Fibroblast of skin of left quadriceps (primary cell): ENCODE measurements around the gene SYT14.
"Not testable (repeated sequence)": the region's sequence is repeated elsewhere in the genome, so short reads cannot be mapped to it uniquely, and the experiment has no call there.

ENCODE experiments used
- DNase-seq, 2 experiments: peaks; one replicate each; pipeline ENCODE4 v3.0.0-alpha.2; 2013; ENCODE audit warnings: low read depth in 2 of 2

Gene SYT14

GRCh38 chr1:209936125-209936524 is 1.9 kb upstream of the SYT14 start:
- no peak for DNase-seq

GRCh38 chr1:209945377-209945776 is 7.4 kb downstream of the SYT14 start:
- no peak for DNase-seq

GRCh38 chr1:209948155-209948554 is 10.1 kb downstream of the SYT14 start:
- DNase-seq, result no peak

DNA sequence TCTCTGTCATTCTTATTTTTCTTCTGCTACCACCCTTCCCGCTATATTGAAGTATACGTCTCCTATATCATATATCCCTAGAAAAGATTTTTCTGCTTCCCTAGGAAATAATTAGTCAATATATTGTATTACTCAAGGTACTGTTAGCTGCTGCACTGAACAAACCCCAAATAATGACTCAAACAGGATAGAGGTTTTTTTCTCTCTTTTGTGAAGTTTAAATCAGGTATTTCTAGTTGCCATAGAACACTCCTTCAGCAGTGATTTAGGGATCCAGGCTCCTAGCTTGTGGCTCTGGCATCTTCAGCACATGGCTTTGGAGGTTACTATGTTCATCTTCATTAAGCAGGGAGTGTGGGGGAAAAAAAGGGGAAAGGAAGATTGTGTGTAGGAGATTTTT is 18.1 kb downstream of the SYT14 start:
- DNase-seq, result no peak

DNA sequence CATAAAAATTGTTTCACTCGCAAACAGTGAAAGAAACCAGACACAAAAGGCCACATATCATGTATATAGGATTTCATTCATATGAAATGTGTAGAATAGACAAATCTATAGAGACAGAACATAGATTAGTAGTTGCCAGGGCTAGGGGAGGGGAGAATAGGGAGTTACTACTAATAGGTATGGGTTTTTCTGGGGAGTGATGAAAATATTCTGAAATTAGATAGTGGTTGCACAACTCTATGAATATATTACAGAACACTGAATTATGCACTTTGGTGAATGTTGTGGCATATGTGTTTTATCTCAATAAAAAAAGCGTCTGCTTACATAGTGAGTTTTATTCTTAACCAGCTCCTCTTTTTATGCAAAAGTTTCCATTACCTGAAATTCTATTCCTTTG is 21.6 kb downstream of the SYT14 start:
- DNase-seq, result no peak

DNA sequence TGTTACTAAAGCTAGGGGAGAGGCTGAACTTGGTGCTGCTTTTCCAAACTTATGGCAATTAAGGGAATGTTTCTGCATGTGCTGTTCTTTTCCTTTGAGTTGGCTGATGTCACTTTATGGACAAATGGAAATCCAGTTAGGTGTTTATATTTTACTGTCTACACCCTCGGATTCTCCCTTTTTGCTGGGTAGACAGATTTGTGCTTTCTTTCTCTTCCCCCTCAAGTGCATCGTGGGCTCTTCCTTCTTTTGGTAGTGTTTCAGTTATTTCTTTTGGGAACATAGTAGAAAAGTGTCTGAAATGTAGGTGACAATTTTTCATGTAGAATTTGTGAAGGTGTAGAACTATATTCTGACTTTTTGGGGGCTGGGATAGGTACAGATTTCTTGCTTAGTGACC is 22.9 kb downstream of the SYT14 start:
- DNase-seq, result no peak

DNA sequence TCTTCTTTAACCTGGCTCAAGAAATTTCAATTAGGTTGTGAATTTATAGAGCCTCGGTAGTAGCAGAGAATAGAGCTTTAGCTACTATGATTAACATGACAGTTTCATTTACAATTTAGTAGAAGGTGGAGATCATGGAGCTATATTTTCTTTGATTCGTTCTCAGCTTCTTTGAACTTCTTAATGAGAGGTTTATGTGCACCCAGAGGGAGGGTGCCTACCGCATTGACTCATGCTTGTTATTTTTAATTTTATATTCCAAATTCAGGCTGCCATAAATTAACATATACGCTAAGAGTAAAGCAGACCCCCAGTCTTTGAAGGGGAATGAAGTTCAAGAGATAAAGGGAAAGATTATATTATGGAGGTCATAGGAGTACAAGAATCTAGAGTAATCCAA is 24.4 kb downstream of the SYT14 start:
- no peak for DNase-seq

DNA sequence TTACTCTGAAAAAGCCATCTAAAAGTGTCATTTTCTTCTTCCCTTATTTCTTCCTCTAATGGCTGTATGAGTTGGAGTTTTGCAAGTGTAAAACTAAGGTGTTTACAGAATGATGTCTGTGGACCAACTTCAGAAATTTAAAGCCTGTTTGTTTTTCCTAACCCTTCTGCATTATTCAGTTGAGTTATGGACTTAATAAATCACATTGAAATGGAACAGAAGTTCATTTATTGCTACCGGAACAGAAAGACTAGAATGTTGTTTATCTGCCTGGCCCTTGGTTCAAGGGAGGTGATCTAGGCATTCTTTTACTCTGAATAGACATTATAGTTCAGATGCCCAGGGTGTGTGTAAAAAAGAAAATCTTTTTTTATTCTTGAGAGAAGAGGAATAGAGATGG is 24.8 kb downstream of the SYT14 start:
- no peak for DNase-seq

- no peak for DNase-seq
Measured at GRCh38 chr1:209965996-209966395, 28.0 kb downstream of the SYT14 start.

DNA sequence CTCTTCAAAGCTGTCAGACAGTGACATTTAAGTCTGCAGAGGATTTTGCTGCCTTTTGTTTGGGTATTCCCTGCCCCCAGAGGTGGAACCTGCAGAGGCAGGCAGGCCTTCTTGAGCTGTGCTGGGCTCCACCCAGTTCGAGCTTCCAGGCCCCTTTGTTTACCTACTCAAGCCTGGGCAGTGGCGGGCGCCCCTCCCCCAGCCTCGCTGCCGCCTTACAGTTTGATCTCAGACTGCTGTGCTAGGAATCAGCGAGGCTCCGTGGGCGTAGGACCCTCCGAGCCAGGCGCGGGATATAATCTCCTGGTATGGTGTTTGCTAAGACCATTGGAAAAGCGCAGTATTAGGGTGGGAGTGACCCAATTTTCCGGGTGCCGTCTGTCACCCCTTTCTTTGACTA is 40.7 kb downstream of the SYT14 start:
- not testable (repeated sequence) for DNase-seq

DNA sequence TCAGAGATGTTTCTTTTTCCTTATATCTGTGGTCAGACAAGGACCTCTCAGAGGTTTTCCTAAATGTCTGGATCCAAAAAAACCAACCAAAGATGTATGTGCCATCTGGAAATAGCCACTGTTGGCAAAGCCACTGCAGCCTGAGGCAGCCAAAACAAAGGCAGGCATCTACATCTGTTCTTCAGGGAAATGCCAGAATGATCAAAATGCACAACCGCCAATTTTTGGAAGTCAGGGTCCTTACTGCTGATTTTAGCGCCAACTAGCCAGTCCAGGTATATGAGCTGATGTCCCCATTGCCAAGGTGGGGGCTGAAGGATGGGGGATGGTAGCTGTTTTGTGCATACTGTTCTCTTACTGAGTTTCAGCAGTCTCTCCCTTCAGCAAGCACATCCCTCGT is 45.9 kb downstream of the SYT14 start:
- DNase-seq, result no peak

DNA sequence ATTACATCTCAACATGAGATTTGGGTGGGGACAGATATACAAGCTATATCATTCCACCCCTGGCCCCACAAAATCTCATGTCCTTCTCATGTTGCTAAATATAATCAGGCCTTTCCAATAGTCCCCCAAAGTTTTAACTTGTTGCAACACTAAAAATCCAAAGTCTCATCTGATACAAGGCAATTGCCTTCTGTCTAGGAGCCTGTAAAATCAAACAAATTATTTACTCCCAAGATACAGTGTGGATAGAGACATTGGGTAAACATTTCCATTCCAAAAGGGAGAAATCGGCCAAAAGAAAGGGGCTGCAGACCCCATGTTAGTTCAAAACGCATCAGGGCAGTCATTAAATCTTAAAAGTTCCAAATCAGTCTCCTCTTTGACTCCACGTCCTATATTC is 47.0 kb downstream of the SYT14 start:
- DNase-seq, result no peak

GRCh38 chr1:209988706-209989105 is 50.7 kb downstream of the SYT14 start:
- DNase-seq, result no peak

GRCh38 chr1:209989525-209989924 is 51.5 kb downstream of the SYT14 start:
- DNase-seq, result peak; percentile 5 to 12

DNA sequence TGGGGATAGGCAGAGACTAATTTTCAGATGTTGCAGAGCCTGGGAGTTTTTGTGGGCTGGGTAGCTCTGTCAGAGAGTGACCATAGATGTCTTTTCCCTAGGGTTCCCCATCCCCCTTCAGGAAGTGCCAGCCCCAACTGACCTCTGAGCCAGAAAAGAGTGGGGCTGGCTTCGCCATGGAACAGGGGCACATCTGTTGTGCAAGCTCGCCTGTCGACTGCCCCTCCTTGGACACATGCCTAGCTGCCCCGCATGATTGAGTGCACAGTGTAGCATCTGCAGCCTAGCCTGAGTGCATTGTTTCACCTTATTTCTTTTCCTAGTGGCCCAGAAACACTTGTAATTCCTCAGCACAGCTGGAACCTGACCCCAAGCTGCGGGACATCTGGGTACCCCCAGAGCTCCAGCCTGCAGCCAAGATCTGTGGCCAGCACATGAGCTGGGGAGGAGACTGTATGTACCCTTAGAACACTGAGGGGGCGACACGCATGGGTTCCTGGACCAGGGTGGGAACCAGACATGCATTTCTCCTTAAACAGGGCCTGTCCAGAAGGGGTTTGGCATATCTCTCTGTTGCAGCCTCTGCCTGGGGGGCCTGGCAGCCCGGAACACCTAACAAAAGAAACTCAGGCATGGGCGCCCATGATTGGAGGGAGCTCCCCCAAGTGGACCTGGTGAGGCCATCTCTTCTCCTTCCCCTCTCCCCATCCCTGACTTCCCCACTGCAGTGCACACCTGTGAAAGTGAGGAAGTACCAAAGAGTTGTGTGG is 55.2 kb downstream of the SYT14 start:
- no peak for DNase-seq

DNA sequence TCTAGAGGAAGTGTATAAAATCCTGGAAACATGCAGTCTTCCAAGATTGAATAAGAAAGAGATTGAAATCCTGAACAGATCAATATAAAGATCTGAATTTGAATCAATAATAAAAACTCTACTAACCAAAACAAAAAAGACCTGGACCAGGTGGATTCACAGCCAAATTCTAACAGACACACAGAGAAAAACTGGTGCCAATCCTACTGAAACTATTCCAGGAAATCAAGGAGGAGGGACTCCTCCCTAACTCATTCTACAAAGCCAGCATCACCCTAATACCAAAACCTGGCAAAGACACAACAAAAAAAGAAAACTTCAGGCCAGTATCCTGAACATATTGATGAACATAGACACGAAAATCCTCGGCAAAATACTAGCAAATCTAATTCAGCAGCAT is 58.3 kb downstream of the SYT14 start:
- DNase-seq, result no peak

GRCh38 chr1:209999005-209999404 is 61.0 kb downstream of the SYT14 start:
- no peak for DNase-seq

DNA sequence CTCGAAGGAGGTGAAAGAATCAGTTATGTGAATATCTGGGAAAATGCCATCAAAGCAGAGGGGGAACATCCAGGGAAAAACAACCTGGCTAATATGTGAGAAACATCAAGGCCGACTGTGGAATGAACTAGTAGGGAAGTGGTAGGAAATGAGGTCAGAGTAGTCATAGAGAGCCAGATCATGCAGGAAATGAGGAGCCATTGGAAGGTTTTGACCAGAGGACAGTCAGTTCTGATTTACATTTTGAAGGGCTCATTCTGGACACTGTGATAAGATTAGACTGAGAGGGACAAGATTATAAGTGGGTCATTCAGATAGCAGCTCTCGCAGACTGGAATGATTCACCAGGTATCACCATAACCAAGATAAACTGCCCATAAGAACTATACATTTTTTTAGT is 63.7 kb downstream of the SYT14 start:
- no peak for DNase-seq

DNA sequence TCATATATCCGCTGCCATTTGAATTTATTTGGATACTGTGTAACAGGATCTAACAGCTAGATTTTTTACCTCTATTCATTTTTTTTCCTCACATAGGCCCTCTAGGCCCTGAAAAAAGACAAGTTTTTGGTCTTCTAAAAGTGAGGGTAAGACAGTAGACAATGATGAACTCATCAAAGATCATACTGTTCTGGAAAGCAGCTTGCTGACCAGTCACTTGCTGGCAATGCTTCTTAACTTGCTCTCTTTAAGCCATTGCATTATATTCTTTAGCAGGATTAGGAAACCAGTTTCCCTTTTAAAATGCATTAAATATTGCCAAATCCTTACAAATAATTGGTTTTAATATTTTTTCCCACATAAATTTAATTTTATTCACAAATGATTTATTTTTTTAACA is 65.5 kb downstream of the SYT14 start:
- DNase-seq, result no peak

DNA sequence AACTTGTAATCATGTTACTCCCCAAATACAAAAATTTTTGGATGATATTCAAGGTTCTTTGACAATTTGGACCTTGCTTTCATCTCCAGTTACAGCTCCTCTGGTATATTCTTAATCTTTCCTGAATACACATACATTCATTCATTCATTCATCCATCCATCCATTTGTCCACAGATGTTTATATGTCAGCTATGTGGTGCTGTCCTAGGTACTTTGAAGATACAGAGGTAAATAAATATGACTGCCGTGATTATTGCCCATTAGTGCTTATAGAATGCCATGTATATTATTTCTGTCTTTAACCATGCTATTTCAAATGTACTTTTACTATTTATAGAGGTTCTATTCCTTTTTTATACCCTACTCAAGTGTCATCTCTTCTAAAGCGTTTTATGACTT is 72.1 kb downstream of the SYT14 start:
- DNase-seq, result no peak

DNA sequence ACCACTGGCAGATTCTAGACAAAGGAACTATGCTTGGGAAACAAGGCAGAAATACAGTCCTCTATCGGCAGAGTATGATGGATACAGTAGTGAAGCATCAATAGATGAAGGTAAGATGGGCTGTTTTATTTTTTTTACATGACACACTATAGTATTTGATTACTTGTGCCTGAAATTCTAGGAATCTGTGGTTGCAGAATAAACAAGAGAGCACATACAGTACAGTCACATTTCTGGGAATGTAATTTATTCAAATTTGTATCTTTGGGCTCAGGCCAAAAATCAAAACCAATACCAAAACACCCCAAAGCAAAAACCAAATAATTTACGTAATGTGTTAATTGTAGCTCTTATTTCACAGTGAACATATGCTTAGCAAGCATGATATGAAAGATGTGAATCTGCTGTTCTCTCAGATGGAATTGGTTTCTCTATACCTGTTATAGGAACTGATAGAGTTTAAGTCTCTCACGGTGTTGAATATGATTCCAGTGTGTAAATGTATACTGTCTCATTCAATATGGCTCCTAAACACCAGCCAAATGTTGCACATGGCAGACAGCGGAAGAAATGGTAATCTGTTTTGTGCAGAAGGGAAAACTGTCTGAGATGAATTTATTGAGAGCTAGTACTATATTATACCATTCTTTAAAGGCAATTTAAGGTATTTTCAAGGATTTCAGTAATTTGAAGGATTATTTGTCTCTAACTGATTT is 83.3 kb downstream of the SYT14 start:
- DNase-seq, result no peak

- DNase-seq, result no peak
Measured at GRCh38 chr1:210022044-210022443, 84.0 kb downstream of the SYT14 start.

GRCh38 chr1:210024282-210024681 is 86.3 kb downstream of the SYT14 start:
- DNase-seq, result no peak

DNA sequence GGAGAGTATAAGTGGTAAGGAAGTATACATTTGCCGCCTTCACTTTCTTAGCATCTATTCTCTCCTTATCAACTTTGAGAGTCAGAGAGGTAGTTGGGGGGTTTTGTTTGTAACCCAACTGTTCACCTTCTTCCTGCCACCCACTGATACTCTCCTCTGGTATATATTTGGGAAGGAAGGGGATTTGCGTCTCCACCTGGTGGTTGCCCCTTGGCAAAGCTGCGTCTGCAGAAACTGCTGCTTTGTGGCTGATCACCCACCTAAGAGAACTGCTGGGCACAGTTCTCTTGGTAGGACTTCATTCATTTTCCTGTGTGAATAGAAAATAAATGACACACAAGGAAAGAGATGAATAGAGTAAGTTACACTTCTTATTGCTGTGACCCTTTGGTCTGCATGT is 87.0 kb downstream of the SYT14 start:
- no peak for DNase-seq
